WTC11 (cell line): Measurements from ENCODE around the gene COLQ.

Experiments used
- CBFB ChIP-seq: sonication (generic); formaldehyde crosslinking; IDR thresholded peaks from 2 replicates; pipeline ENCODE4 v1.8.1; 2022; ENCODE audit warnings: mild to moderate bottlenecking, low read depth, missing genetic modification reagents
- EMX1 ChIP-seq: fragments of 250-450 bp; sonication (Bioruptor Pico); IDR thresholded peaks from 2 replicates; pipeline ENCODE4 v1.8.0; 2021; ENCODE audit warnings: mild to moderate bottlenecking
- JUN ChIP-seq: sonication (generic); formaldehyde crosslinking; IDR thresholded peaks from 2 replicates; pipeline ENCODE4 v1.8.0; 2023; ENCODE audit warnings: mild to moderate bottlenecking, missing genetic modification reagents
- KAT7 ChIP-seq: sonication (generic); formaldehyde crosslinking; IDR thresholded peaks from 2 replicates; pipeline ENCODE4 v1.8.1; 2023; ENCODE audit warnings: missing genetic modification reagents, mild to moderate bottlenecking, borderline replicate concordance
- NFYB ChIP-seq: sonication (generic); formaldehyde crosslinking; conservative IDR thresholded peaks from 2 replicates; pipeline ENCODE4 v1.8.0; 2022; ENCODE audit warnings: low read depth, missing genetic modification reagents
- TP53 ChIP-seq: sonication (generic); formaldehyde crosslinking; IDR thresholded peaks from 2 replicates; pipeline ENCODE4 v1.8.1; 2023; ENCODE audit warnings: mild to moderate bottlenecking, missing genetic modification reagents
- ZNF219 ChIP-seq: sonication (generic); formaldehyde crosslinking; IDR thresholded peaks from 2 replicates; pipeline ENCODE4 v1.8.0; 2023; ENCODE audit warnings: missing genetic modification reagents, mild to moderate bottlenecking, borderline replicate concordance
- ZNF423 ChIP-seq: fragments of 250-450 bp; sonication (Bioruptor Pico); IDR thresholded peaks from 2 replicates; pipeline ENCODE4 v2.1.2; 2022; ENCODE audit warnings: mild to moderate bottlenecking, moderate library complexity
- TF ChIP-seq, protein P1 (sequence below): sonication (generic); formaldehyde crosslinking; IDR thresholded peaks from 2 replicates; pipeline ENCODE4 v1.8.0; 2022; ENCODE audit warnings: mild to moderate bottlenecking, missing genetic modification reagents
- TF ChIP-seq, protein P2 (sequence below): sonication (generic); formaldehyde crosslinking; IDR thresholded peaks from 2 replicates; pipeline ENCODE4 v1.8.1; 2023; ENCODE audit warnings: mild to moderate bottlenecking, missing genetic modification reagents, borderline replicate concordance
- TF ChIP-seq, protein P3 (sequence below): fragments of 200-600 bp; IDR thresholded peaks from 2 replicates; pipeline ENCODE4 v1.8.0; 2022; ENCODE audit warnings: antibody characterized with exemption

DNA sequence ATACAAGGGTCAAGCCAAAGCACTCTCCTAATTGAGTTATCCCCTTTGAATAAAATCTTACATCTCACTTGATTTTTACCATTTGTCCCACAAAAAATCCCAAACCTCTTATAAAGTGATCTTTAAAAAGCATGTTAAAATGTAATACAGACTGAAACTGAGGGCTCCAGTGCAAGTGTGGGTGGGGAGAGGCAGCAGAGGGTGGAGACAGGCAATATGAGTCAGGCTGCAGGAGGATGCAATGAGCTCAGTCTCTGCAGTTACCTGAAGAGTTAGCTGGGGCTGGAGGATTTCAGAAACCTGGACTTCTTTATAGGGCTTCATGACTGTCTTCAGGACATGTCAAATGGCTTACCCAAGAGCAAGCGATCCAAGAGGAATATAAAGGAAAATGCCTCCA is 14.2 kb upstream of the COLQ start:
- TF ChIP-seq ZNF219 (CRISPR knock-in tag), result no peak
- no peak for TF ChIP-seq CBFB
- no peak for TF ChIP-seq NFYB (CRISPR knock-in tag)
- TF ChIP-seq ZNF423, result no peak
- no peak for TF ChIP-seq KAT7 (CRISPR knock-in tag)
- TF ChIP-seq, protein P1, sequence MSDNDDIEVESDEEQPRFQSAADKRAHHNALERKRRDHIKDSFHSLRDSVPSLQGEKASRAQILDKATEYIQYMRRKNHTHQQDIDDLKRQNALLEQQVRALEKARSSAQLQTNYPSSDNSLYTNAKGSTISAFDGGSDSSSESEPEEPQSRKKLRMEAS, result no peak
- TF ChIP-seq JUN (CRISPR knock-in tag), result no peak
- TF ChIP-seq, protein P2, sequence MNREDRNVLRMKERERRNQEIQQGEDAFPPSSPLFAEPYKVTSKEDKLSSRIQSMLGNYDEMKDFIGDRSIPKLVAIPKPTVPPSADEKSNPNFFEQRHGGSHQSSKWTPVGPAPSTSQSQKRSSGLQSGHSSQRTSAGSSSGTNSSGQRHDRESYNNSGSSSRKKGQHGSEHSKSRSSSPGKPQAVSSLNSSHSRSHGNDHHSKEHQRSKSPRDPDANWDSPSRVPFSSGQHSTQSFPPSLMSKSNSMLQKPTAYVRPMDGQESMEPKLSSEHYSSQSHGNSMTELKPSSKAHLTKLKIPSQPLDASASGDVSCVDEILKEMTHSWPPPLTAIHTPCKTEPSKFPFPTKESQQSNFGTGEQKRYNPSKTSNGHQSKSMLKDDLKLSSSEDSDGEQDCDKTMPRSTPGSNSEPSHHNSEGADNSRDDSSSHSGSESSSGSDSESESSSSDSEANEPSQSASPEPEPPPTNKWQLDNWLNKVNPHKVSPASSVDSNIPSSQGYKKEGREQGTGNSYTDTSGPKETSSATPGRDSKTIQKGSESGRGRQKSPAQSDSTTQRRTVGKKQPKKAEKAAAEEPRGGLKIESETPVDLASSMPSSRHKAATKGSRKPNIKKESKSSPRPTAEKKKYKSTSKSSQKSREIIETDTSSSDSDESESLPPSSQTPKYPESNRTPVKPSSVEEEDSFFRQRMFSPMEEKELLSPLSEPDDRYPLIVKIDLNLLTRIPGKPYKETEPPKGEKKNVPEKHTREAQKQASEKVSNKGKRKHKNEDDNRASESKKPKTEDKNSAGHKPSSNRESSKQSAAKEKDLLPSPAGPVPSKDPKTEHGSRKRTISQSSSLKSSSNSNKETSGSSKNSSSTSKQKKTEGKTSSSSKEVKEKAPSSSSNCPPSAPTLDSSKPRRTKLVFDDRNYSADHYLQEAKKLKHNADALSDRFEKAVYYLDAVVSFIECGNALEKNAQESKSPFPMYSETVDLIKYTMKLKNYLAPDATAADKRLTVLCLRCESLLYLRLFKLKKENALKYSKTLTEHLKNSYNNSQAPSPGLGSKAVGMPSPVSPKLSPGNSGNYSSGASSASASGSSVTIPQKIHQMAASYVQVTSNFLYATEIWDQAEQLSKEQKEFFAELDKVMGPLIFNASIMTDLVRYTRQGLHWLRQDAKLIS (CRISPR knock-in tag), result no peak
- TF ChIP-seq EMX1 (CRISPR knock-in tag), result no peak
- TF ChIP-seq TP53 (CRISPR knock-in tag), result no peak
- TF ChIP-seq, protein P3, sequence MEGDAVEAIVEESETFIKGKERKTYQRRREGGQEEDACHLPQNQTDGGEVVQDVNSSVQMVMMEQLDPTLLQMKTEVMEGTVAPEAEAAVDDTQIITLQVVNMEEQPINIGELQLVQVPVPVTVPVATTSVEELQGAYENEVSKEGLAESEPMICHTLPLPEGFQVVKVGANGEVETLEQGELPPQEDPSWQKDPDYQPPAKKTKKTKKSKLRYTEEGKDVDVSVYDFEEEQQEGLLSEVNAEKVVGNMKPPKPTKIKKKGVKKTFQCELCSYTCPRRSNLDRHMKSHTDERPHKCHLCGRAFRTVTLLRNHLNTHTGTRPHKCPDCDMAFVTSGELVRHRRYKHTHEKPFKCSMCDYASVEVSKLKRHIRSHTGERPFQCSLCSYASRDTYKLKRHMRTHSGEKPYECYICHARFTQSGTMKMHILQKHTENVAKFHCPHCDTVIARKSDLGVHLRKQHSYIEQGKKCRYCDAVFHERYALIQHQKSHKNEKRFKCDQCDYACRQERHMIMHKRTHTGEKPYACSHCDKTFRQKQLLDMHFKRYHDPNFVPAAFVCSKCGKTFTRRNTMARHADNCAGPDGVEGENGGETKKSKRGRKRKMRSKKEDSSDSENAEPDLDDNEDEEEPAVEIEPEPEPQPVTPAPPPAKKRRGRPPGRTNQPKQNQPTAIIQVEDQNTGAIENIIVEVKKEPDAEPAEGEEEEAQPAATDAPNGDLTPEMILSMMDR, result no peak
